ENCODE results near the gene DAZAP1. TPM values are rescaled to one million over a fixed set of nuclear protein-coding genes. Genes with fewer than 3 reads are reported as not detected.

DAZAP1 gene
- total RNA-seq, 1 experiment from 2014 or later = 43.9 TPM

GRCh38 chr19:1455336-1456120, 48.1 kb downstream of the DAZAP1 start:
- peak; percentile 57 for DNase-seq (ENCODE audit: low read depth)

GRCh38 chr19:1456121-1456900, 48.9 kb downstream of the DAZAP1 start:
- no peak for DNase-seq (ENCODE audit: low read depth)

GRCh38 chr19:1457031-1457739, 49.8 kb downstream of the DAZAP1 start:
- DNase-seq (ENCODE audit: low read depth) = no peak

- DNase-seq (ENCODE audit: low read depth) = no peak
Measured at GRCh38 chr19:1457892-1458291, 50.5 kb downstream of the DAZAP1 start.

- no peak for DNase-seq (ENCODE audit: low read depth)
Measured at GRCh38 chr19:1459479-1459878, 52.1 kb downstream of the DAZAP1 start.

- no peak for DNase-seq (ENCODE audit: low read depth)
Measured at GRCh38 chr19:1460033-1460995, 52.9 kb downstream of the DAZAP1 start.

- DNase-seq (ENCODE audit: low read depth) = no peak
Measured at GRCh38 chr19:1461862-1462261, 54.5 kb downstream of the DAZAP1 start.

- DNase-seq (ENCODE audit: low read depth) = no peak
Measured at GRCh38 chr19:1465191-1466016, 58.0 kb downstream of the DAZAP1 start.

GRCh38 chr19:1466018-1466460, 58.7 kb downstream of the DAZAP1 start:
- no peak for DNase-seq (ENCODE audit: low read depth)

GRCh38 chr19:1466461-1467214, 59.3 kb downstream of the DAZAP1 start:
- no peak for DNase-seq (ENCODE audit: low read depth)

GRCh38 chr19:1467215-1467489, 59.8 kb downstream of the DAZAP1 start:
- DNase-seq (ENCODE audit: low read depth) = no peak

- no peak for DNase-seq (ENCODE audit: low read depth)
Measured at GRCh38 chr19:1467490-1468273, 60.3 kb downstream of the DAZAP1 start.

GRCh38 chr19:1468274-1468820, 61.0 kb downstream of the DAZAP1 start:
- no peak for DNase-seq (ENCODE audit: low read depth)

- no peak for DNase-seq (ENCODE audit: low read depth)
Measured at GRCh38 chr19:1468821-1469254, 61.5 kb downstream of the DAZAP1 start.

- DNase-seq (ENCODE audit: low read depth) = no peak
Measured at GRCh38 chr19:1469255-1470054, 62.1 kb downstream of the DAZAP1 start.

GRCh38 chr19:1470055-1470304, 62.6 kb downstream of the DAZAP1 start:
- DNase-seq (ENCODE audit: low read depth) = no peak

GRCh38 chr19:1470305-1471009, 63.1 kb downstream of the DAZAP1 start:
- peak; percentile 60 for DNase-seq (ENCODE audit: low read depth)

Data from RPMI7951 (cell line).